ENCODE results near the gene ANXA4. TPM values are rescaled to one million over a fixed set of nuclear protein-coding genes. Genes with fewer than 3 reads are reported as not detected.

Gene ANXA4
- 2.8 and 3.0 TPM in 2 replicates for total RNA-seq (2014; rRNA removed; shearing (Covaris generic))

GRCh38 chr2:69741575-69742321 lies at the start of gene ANXA4:
TSS of gene ANXA4 (plus strand) at chr2:69742134. CDS start at chr2:69781566, 39,432 bp downstream.
- peaks cover 13% of the 10 kb centered on the region for H3K27me3 ChIP-seq (ENCODE audit: control insufficient read depth, insufficient read depth, low read length)
- peak within 1 kb of the TSS; percentile 70 for H3K4me3 ChIP-seq (ENCODE audit: insufficient read depth, low read depth, low read length)
- no peaks in the 10 kb centered on the region for H3K36me3 ChIP-seq (replicated peaks; ENCODE audit: control insufficient read depth, insufficient read depth, low read length)
- peak; percentile 88 for DNase-seq

GRCh38 chr2:69692424-69692823 lies 49.5 kb upstream of the ANXA4 start:
- no peak overlapping the region for H3K4me3 ChIP-seq (ENCODE audit: insufficient read depth, low read depth, low read length)
- no peak for DNase-seq
- H3K27me3 ChIP-seq (ENCODE audit: control insufficient read depth, insufficient read depth, low read length), result no peaks in the 10 kb centered on the region
- no peaks in the 10 kb centered on the region for H3K36me3 ChIP-seq (replicated peaks; ENCODE audit: control insufficient read depth, insufficient read depth, low read length)

- Histone ChIP-seq H3K36me3 (replicated peaks; ENCODE audit: control insufficient read depth, insufficient read depth, low read length) (no peaks in the 10 kb centered on the region), H3K27me3 (ENCODE audit: control insufficient read depth, insufficient read depth, low read length) (no peaks in the 10 kb centered on the region), H3K4me3 (ENCODE audit: insufficient read depth, low read depth, low read length) (no peak overlapping the region)
- DNase-seq, result no peak
These were observed 48.7 kb upstream of the ANXA4 start for GRCh38 chr2:69693059-69693774.

- H3K27me3 ChIP-seq (ENCODE audit: control insufficient read depth, insufficient read depth, low read length), result no peaks in the 10 kb centered on the region
- H3K4me3 ChIP-seq (ENCODE audit: insufficient read depth, low read depth, low read length), result no peak overlapping the region
- no peak for DNase-seq
- H3K36me3 ChIP-seq (replicated peaks; ENCODE audit: control insufficient read depth, insufficient read depth, low read length), result no peaks in the 10 kb centered on the region
These were observed 48.0 kb upstream of the ANXA4 start for GRCh38 chr2:69693775-69694450.

- Histone ChIP-seq H3K36me3 (replicated peaks; ENCODE audit: control insufficient read depth, insufficient read depth, low read length) (no peaks in the 10 kb centered on the region), H3K27me3 (ENCODE audit: control insufficient read depth, insufficient read depth, low read length) (no peaks in the 10 kb centered on the region), H3K4me3 (ENCODE audit: insufficient read depth, low read depth, low read length) (no peak overlapping the region)
- DNase-seq, result no peak
These were observed 46.8 kb upstream of the ANXA4 start for GRCh38 chr2:69694894-69695849.

- Histone ChIP-seq H3K36me3 (replicated peaks; ENCODE audit: control insufficient read depth, insufficient read depth, low read length) (no peaks in the 10 kb centered on the region), H3K4me3 (ENCODE audit: insufficient read depth, low read depth, low read length) (no peak overlapping the region), H3K27me3 (ENCODE audit: control insufficient read depth, insufficient read depth, low read length) (no peaks in the 10 kb centered on the region)
- DNase-seq, result no peak
These were observed 46.1 kb upstream of the ANXA4 start for GRCh38 chr2:69695850-69696216.

- Histone ChIP-seq H3K27me3 (ENCODE audit: control insufficient read depth, insufficient read depth, low read length) (no peaks in the 10 kb centered on the region), H3K36me3 (replicated peaks; ENCODE audit: control insufficient read depth, insufficient read depth, low read length) (no peaks in the 10 kb centered on the region), H3K4me3 (ENCODE audit: insufficient read depth, low read depth, low read length) (no peak overlapping the region)
- no peak for DNase-seq
These were observed 41.6 kb upstream of the ANXA4 start for GRCh38 chr2:69700381-69700780.

GRCh38 chr2:69701100-69701945 lies 40.6 kb upstream of the ANXA4 start:
- no peak for DNase-seq
- Histone ChIP-seq H3K4me3 (ENCODE audit: insufficient read depth, low read depth, low read length) (no peak overlapping the region), H3K27me3 (ENCODE audit: control insufficient read depth, insufficient read depth, low read length) (no peaks in the 10 kb centered on the region), H3K36me3 (replicated peaks; ENCODE audit: control insufficient read depth, insufficient read depth, low read length) (no peaks in the 10 kb centered on the region)

- Histone ChIP-seq H3K27me3 (ENCODE audit: control insufficient read depth, insufficient read depth, low read length) (no peaks in the 10 kb centered on the region), H3K36me3 (replicated peaks; ENCODE audit: control insufficient read depth, insufficient read depth, low read length) (no peaks in the 10 kb centered on the region), H3K4me3 (ENCODE audit: insufficient read depth, low read depth, low read length) (no peak overlapping the region)
- no peak for DNase-seq
These were observed 38.7 kb upstream of the ANXA4 start for GRCh38 chr2:69703189-69703588.

GRCh38 chr2:69704446-69704845 lies 37.5 kb upstream of the ANXA4 start:
- Histone ChIP-seq H3K36me3 (replicated peaks; ENCODE audit: control insufficient read depth, insufficient read depth, low read length) (no peaks in the 10 kb centered on the region), H3K27me3 (ENCODE audit: control insufficient read depth, insufficient read depth, low read length) (no peaks in the 10 kb centered on the region), H3K4me3 (ENCODE audit: insufficient read depth, low read depth, low read length) (no peak overlapping the region)
- DNase-seq, result no peak

GRCh38 chr2:69709290-69709689 lies 32.6 kb upstream of the ANXA4 start:
- H3K4me3 ChIP-seq (ENCODE audit: insufficient read depth, low read depth, low read length), result no peak overlapping the region
- DNase-seq, result no peak
- no peaks in the 10 kb centered on the region for H3K36me3 ChIP-seq (replicated peaks; ENCODE audit: control insufficient read depth, insufficient read depth, low read length)
- no peaks in the 10 kb centered on the region for H3K27me3 ChIP-seq (ENCODE audit: control insufficient read depth, insufficient read depth, low read length)

- H3K4me3 ChIP-seq (ENCODE audit: insufficient read depth, low read depth, low read length), result no peak overlapping the region
- DNase-seq, result no peak
- H3K27me3 ChIP-seq (ENCODE audit: control insufficient read depth, insufficient read depth, low read length), result no peaks in the 10 kb centered on the region
- H3K36me3 ChIP-seq (replicated peaks; ENCODE audit: control insufficient read depth, insufficient read depth, low read length), result no peaks in the 10 kb centered on the region
These were observed 30.0 kb upstream of the ANXA4 start for GRCh38 chr2:69711971-69712370.

- no peak overlapping the region for H3K4me3 ChIP-seq (ENCODE audit: insufficient read depth, low read depth, low read length)
- no peak for DNase-seq
- H3K27me3 ChIP-seq (ENCODE audit: control insufficient read depth, insufficient read depth, low read length), result no peaks in the 10 kb centered on the region
- H3K36me3 ChIP-seq (replicated peaks; ENCODE audit: control insufficient read depth, insufficient read depth, low read length), result no peaks in the 10 kb centered on the region
These were observed 27.9 kb upstream of the ANXA4 start for GRCh38 chr2:69714024-69714423.

All from H7 (cell line).